Cardiac septum (tissue), 1 donor: ENCODE results near the gene USP6. TPM values are rescaled to one million over a fixed set of nuclear protein-coding genes. Genes with fewer than 3 reads are reported as not detected.
"Not testable (repeated sequence)": the region's sequence is repeated elsewhere in the genome, so short reads cannot be mapped to it uniquely, and the experiment has no call there.

Source experiments
- DNase-seq: peaks from one replicate; pipeline ENCODE4 v3.0.0-alpha.2; 2020; ENCODE audit warnings: low spot score
- intact Hi-C: fragments of 100-400 bp; cut with DNase I; formaldehyde crosslinking; loops from one replicate; pipeline ENCODE4 v1.14.0; 2022
- total RNA-seq: library from RNA; stranded (reverse); fragmentation: NEBNext Ultra II Directional; extraction: Animal tissue kit (Norgen Biotek cat#: 25700); gene quantifications from one replicate; pipeline ENCODE4 v1.2.1, GENCODE V29; 2021
- donor health status: DM: no; HTN: no; CAD: no.

USP6 gene
- total RNA-seq, 1 donor from 2014 or later: 0.08 TPM

- intact Hi-C loops, DNase-seq: not testable (repeated sequence)
Observed at GRCh38 chr17:5221912-5222311, 106.1 kb downstream of the USP6 start.

Other genes starting within 250 kb of the USP6 start
- 0.46 TPM for gene C17orf107, start 216.5 kb upstream of the USP6 start, total RNA-seq
- 5.5 TPM for gene CHRNE, start 212.9 kb upstream of the USP6 start, total RNA-seq
- not detected for gene GP1BA, start 183.8 kb upstream of the USP6 start, total RNA-seq
- 176 TPM for gene SLC25A11, start 176.0 kb upstream of the USP6 start, total RNA-seq
- gene RNF167, start 175.8 kb upstream of the USP6 start, total RNA-seq: 84.7 TPM
- 204 TPM for gene PFN1, start 167.5 kb upstream of the USP6 start, total RNA-seq
- gene ENO3, start 164.9 kb upstream of the USP6 start, total RNA-seq: 382 TPM
- gene SPAG7, start 148.2 kb upstream of the USP6 start, total RNA-seq: 104 TPM
- 38.9 TPM for gene CAMTA2, start 128.4 kb upstream of the USP6 start, total RNA-seq
- gene INCA1, start 118.5 kb upstream of the USP6 start, total RNA-seq: 1.8 TPM
- gene KIF1C, start 118.1 kb upstream of the USP6 start, total RNA-seq: 646 TPM
- gene SLC52A1, start 80.6 kb upstream of the USP6 start, total RNA-seq: not detected
- 12.6 TPM for gene ZFP3, start 37.6 kb upstream of the USP6 start, total RNA-seq
- gene ZNF232, start 4.2 kb upstream of the USP6 start, total RNA-seq: 4.1 TPM
- 5.8 TPM for gene ZNF594, start 75.8 kb downstream of the USP6 start, total RNA-seq
- gene SCIMP, start 118.8 kb downstream of the USP6 start, total RNA-seq: 0.62 TPM
- gene RABEP1, start 166.3 kb downstream of the USP6 start, total RNA-seq: 65.2 TPM